ENCODE measurements around the gene SLC25A21.

SLC25A21 gene

DNA sequence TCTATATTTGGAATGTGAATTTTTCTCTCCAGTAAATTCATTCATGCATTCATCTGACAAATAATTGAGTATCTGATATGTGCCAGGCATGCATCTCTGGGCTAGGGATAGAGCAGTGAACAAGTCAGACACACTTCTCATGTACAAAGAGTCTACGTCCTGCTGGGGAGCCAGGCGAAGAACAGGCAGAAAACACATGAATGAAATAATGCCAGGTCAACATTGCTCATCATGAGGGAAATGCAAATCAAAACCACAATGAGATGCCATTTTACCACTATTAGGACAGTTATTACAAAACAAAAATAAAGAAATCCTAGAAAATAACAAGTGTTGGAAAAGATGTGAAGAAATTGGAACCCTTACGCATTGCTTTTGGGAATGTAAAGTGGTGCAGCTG is 420.5 kb downstream of the SLC25A21 start (continued):
- TF ChIP-seq, protein P1, sequence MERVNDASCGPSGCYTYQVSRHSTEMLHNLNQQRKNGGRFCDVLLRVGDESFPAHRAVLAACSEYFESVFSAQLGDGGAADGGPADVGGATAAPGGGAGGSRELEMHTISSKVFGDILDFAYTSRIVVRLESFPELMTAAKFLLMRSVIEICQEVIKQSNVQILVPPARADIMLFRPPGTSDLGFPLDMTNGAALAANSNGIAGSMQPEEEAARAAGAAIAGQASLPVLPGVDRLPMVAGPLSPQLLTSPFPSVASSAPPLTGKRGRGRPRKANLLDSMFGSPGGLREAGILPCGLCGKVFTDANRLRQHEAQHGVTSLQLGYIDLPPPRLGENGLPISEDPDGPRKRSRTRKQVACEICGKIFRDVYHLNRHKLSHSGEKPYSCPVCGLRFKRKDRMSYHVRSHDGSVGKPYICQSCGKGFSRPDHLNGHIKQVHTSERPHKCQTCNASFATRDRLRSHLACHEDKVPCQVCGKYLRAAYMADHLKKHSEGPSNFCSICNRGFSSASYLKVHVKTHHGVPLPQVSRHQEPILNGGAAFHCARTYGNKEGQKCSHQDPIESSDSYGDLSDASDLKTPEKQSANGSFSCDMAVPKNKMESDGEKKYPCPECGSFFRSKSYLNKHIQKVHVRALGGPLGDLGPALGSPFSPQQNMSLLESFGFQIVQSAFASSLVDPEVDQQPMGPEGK (CRISPR knock-in tag; IDR thresholded peaks at IDR 0.05; ENCODE audit: borderline replicate concordance) = no peak
- TF ChIP-seq TOX (CRISPR knock-in tag; IDR thresholded peaks at IDR 0.05; ENCODE audit: borderline replicate concordance) (no peak), CSDC2 (CRISPR knock-in tag; IDR thresholded peaks at IDR 0.05) (no peak), ARNTL (CRISPR knock-in tag; IDR thresholded peaks at IDR 0.05; ENCODE audit: borderline replicate concordance, low read depth) (no peak), RARB (CRISPR knock-in tag; IDR thresholded peaks at IDR 0.05) (no peak)
- TF ChIP-seq, protein P2, sequence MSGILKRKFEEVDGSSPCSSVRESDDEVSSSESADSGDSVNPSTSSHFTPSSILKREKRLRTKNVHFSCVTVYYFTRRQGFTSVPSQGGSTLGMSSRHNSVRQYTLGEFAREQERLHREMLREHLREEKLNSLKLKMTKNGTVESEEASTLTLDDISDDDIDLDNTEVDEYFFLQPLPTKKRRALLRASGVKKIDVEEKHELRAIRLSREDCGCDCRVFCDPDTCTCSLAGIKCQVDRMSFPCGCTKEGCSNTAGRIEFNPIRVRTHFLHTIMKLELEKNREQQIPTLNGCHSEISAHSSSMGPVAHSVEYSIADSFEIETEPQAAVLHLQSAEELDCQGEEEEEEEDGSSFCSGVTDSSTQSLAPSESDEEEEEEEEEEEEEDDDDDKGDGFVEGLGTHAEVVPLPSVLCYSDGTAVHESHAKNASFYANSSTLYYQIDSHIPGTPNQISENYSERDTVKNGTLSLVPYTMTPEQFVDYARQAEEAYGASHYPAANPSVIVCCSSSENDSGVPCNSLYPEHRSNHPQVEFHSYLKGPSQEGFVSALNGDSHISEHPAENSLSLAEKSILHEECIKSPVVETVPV (CRISPR knock-in tag; IDR thresholded peaks at IDR 0.05) = no peak

DNA sequence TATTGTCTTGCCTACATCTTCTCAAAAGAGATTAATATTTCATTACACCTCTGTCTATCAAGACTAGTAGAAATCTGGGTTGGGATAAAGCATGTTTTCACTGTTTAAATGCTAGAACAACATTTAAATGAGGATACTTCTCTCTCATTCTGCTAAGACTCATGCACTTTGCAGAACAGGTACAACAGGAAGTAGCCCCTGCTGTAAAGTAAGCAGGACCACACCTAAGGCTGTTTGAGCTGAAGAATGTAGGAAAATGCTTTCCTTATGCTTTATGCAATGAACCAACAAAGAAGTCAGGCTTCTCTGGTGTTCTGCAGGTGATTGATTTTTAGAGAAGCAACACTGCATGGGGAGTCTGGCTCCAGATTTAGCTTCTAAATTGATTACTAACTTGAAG is 421.3 kb downstream of the SLC25A21 start:
- no peak for ATAC-seq
- TF ChIP-seq ZNF8 (CRISPR knock-in tag; IDR thresholded peaks at IDR 0.05) = no peak
- TF ChIP-seq CSDC2 (CRISPR knock-in tag; IDR thresholded peaks at IDR 0.05) = no peak

DNA sequence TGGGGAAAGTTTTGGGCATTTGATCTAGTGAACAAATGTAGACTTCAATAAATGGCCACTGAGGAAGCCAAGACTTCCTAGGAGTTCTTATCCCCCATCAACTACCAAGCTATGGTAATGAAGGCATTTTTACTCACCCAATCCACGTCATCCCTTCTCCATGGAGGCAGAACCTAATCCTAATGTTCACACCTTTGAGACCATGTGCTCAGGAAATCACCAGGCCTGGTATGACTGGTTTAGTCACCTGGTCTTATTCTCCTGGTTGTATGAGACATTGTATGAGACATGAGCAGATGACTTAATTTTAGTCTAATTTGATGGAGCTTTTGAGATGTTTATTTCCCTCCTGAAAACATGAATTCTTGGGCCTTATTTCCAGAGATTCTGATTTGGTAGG is 422.2 kb downstream of the SLC25A21 start:
- no peak for ATAC-seq
- no peak for TF ChIP-seq ZNF8 (CRISPR knock-in tag; IDR thresholded peaks at IDR 0.05)
- TF ChIP-seq SNAI2 (CRISPR knock-in tag; IDR thresholded peaks at IDR 0.05) = no peak
- no peak for TF ChIP-seq ZFP3 (CRISPR knock-in tag; IDR thresholded peaks at IDR 0.05)
- TF ChIP-seq ZNF565 (CRISPR knock-in tag; conservative IDR thresholded peaks at IDR 0.05; ENCODE audit: low read depth) = no peak
- no peak for TF ChIP-seq ARNTL (CRISPR knock-in tag; IDR thresholded peaks at IDR 0.05; ENCODE audit: borderline replicate concordance, low read depth)
- TF ChIP-seq ZC3H10 (CRISPR knock-in tag; IDR thresholded peaks at IDR 0.05) = no peak
- no peak for TF ChIP-seq RARB (CRISPR knock-in tag; IDR thresholded peaks at IDR 0.05)
- TF ChIP-seq TCF4 (CRISPR knock-in tag; IDR thresholded peaks at IDR 0.05; ENCODE audit: borderline replicate concordance) = no peak
- no peak for TF ChIP-seq OSR1 (CRISPR knock-in tag; IDR thresholded peaks at IDR 0.05)
- TF ChIP-seq ZFP30 (CRISPR knock-in tag; IDR thresholded peaks at IDR 0.05) = no peak
- TF ChIP-seq, protein P3, sequence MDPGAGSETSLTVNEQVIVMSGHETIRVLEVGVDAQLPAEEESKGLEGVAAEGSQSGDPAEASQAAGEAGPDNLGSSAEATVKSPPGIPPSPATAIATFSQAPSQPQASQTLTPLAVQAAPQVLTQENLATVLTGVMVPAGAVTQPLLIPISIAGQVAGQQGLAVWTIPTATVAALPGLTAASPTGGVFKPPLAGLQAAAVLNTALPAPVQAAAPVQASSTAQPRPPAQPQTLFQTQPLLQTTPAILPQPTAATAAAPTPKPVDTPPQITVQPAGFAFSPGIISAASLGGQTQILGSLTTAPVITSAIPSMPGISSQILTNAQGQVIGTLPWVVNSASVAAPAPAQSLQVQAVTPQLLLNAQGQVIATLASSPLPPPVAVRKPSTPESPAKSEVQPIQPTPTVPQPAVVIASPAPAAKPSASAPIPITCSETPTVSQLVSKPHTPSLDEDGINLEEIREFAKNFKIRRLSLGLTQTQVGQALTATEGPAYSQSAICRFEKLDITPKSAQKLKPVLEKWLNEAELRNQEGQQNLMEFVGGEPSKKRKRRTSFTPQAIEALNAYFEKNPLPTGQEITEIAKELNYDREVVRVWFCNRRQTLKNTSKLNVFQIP (CRISPR knock-in tag; IDR thresholded peaks at IDR 0.05; ENCODE audit: borderline replicate concordance, low read depth) = no peak
- TF ChIP-seq, protein P2 (CRISPR knock-in tag; IDR thresholded peaks at IDR 0.05) = no peak
- no peak for TF ChIP-seq GLIS3 (CRISPR knock-in tag; IDR thresholded peaks at IDR 0.05)

DNA sequence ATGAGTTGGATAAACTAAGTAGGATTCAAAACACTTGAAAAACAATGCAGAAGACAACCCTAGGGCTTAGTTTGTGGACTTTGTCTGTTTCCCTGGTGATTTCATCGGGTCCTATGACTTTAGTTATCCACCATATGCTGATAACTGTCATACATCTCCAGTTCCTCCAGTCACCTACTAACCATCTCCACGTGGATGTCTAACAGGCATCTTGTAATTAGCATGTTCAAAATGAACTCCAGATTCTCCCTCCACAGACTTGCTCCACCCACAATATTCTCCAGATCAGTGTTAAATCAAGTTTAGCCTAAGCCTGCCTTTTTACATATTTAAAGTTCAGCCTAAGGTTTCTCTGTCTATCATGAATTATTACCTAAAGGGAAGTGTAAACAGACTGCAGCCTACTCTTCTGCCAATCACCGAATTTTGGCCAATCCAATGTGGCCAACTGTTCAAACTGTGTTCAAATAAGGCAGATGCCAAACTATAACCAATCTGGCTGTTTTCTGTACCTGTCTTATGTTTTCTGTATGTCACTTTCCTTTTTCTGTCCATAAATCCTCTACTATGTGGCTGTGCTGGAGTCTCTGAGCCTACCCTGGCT is 423.7 kb downstream of the SLC25A21 start:
- no peak for ATAC-seq
- TF ChIP-seq, protein P1 (CRISPR knock-in tag; IDR thresholded peaks at IDR 0.05; ENCODE audit: borderline replicate concordance) = no peak
